T47D (cell line): Measurements from ENCODE around the gene CPA3.

Experiments
- DNase-seq, 2 experiments: peaks; one replicate each; pipeline versions ENCODE4 v3.0.0 to v3.0.0-alpha.2; 2011 to 2012; ENCODE audit warnings: low read depth in 1 of 2, low spot score in 1 of 2
- JUND ChIP-seq: IDR thresholded peaks from 2 replicates; pipeline ENCODE4 v1.6.1; 2012; ENCODE audit warnings: low read depth
- in situ Hi-C: cut with HindIII; loops from 2 replicates; pipeline ENCODE4 v1.10.0; 2016; ENCODE audit warnings: low sequenced_read_pairs, low pct_unique_long_range_greater_than_20kb

The CPA3 gene

GRCh38 chr3:148840451-148840850 is 24.6 kb upstream of the CPA3 start:
- in situ Hi-C loops, result no loop called here
- TF ChIP-seq JUND, result no peak

GRCh38 chr3:148845756-148846395 is 19.2 kb upstream of the CPA3 start:
- in situ Hi-C loops, result no loop called here
- no peak for DNase-seq
- no peak for TF ChIP-seq JUND

More at GRCh38 chr3:148840451-148840850, 24.6 kb upstream of the CPA3 start:
- no peak for DNase-seq

DNA sequence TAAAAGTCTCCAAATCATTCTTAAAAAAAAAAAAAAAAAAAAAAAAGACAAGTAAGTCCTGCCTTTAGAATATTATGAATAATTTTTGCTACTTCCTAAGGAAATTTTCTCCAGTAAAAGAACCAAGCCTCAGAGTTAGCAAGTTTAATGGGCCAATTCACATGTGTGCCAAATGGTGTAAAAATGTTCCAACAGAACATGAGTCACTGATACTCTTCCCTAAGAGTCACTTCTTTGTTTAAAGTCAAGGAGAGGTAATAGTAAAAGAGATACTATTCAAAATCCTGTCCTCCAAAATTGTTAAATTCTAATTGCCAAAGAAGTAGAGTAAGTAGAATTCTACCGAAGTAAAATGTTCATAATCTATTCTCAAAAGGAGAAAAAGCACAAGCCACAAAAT is 17.7 kb upstream of the CPA3 start:
- in situ Hi-C loops, result no loop called here

DNA sequence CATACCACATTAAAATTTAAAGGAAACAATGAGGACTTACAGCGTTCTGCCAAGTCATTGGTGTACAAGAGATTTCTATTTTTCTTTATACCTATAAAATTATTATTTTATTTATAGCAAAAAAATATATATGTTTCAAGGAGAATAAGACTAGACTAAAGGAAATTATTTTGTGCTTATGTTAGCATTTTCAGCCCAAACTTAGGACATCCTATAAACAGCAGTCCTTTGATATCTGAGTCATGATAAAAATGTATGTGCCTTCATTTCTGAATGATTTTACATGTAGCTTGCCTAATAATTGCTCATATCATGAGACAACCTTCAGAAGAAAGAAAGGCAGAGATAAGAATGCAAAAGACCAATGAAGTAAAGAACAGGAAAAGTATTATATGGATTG is 16.7 kb upstream of the CPA3 start:
- in situ Hi-C loops, result no loop called here
- DNase-seq, result no peak
- no peak for TF ChIP-seq JUND

More for the DNA sequence above, 17.7 kb upstream of the CPA3 start:
- DNase-seq, result no peak
- TF ChIP-seq JUND, result no peak

- DNase-seq, result no peak
- in situ Hi-C loops, result no loop called here
- no peak for TF ChIP-seq JUND
Measured at GRCh38 chr3:148852271-148852992, 12.7 kb upstream of the CPA3 start.

- DNase-seq, result no peak
- in situ Hi-C loops, result no loop called here
- TF ChIP-seq JUND, result no peak
Measured at GRCh38 chr3:148853076-148853475, 12.0 kb upstream of the CPA3 start.

GRCh38 chr3:148854061-148854460 is 11.0 kb upstream of the CPA3 start:
- in situ Hi-C loops, result no loop called here
- no peak for DNase-seq
- no peak for TF ChIP-seq JUND

DNA sequence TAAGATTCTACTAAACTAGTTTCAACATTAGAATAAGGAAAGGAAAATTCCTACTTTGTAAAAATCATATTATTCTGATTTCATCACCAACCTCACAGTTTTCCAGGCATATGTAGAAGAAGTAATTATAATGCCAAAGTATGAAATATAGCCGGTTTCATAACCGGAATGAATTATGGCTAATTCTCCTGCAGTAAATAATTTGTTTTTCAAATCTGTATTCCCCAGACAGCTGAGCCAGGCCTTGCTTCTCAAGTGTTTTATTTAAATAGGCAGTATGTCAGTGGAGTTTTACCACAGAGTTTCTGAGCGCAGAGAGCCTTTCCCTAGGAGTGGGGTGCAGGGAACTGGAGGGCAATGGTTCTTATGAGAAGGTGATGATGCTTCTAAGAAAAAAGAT is 8.7 kb upstream of the CPA3 start:
- no peak for DNase-seq
- TF ChIP-seq JUND, result no peak
- in situ Hi-C loops, result no loop called here

- in situ Hi-C loops, result no loop called here
- DNase-seq, result no peak
- TF ChIP-seq JUND, result no peak
Measured at GRCh38 chr3:148857316-148857715, 7.8 kb upstream of the CPA3 start.

DNA sequence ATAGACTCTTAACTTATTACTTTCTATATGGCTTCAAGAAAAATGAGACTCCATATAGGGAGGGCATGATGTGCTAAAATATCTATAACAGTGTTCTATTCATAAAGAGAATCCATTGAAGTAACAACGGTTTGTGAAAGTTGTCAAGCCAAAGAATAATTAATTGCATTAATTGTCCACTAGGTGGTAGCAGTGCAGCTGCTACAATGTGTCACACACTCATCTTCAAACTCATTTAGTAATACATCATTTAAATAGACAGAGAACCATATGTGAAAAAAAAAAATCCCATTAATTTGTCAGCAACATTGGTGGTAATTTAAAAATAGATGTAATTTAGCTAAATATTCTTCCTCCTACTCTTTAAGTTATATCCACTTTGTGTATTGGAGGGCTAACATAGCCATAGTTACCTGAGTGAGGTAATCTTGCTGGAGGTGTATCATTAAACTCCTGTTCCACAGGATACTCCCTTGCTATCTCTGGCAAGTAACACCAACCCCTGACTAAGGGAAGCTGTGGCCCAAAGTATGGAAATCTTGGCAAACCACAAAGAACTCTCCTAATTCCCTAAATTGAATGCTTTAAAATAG is 3.7 kb upstream of the CPA3 start:
- TF ChIP-seq JUND, result no peak
- in situ Hi-C loops, result no loop called here
- peak; percentile 47 to 69 for DNase-seq

- no peak for DNase-seq
- no peak for TF ChIP-seq JUND
- in situ Hi-C loops, result no loop called here
Measured at GRCh38 chr3:148863297-148863696, 1.8 kb upstream of the CPA3 start.

- in situ Hi-C loops, result no loop called here
- no peak for TF ChIP-seq JUND
- no peak for DNase-seq
Measured at GRCh38 chr3:148863814-148864213, 1.3 kb upstream of the CPA3 start.

DNA sequence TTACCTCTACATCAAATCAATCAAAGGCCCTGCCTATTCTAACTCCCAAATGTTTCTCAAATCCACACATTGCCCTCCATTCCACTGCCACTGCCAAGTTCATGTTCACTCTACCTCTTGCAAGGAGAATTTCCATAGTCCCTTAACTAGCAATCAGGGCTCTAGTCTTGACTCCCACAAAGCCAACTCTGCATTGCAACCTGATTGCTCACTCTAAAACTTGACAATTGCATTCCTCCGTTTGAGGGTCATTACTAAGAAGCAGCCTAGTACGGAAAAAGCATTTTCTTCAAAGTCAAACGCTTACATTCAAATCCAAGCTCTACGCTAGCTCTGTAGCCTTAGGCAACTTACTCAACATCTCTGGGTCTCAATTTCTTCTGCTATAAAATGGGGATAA is 1.2 kb downstream of the CPA3 start:
- DNase-seq, result no peak
- in situ Hi-C loops, result no loop called here
- TF ChIP-seq JUND, result no peak
